ENCODE data around the gene INSYN2B.

GRCh38 chr5:169944922-169945680 is 35.2 kb downstream of the INSYN2B start:
- no peak for TF ChIP-seq YY1 (IDR thresholded peaks at IDR 0.05; ENCODE audit: insufficient read depth, insufficient read length)
- TF ChIP-seq ZNF274 (IDR thresholded peaks at IDR 0.05; ENCODE audit: low read depth, low read length): no peak

Measured in NT2/D1 (cell line).